HEK293 (cell line): Measurements from ENCODE around the gene RBM10.

Source experiments
- YY1 ChIP-seq: fragments of 450-650 bp; formaldehyde crosslinking; IDR thresholded peaks from 2 replicates; pipeline ENCODE4 v1.5.1; 2018; ENCODE audit warnings: missing biosample characterization, missing genetic modification characterization
- ZBTB7A ChIP-seq: fragments of 450-650 bp; formaldehyde crosslinking; IDR thresholded peaks from 2 replicates; pipeline ENCODE4 v1.5.1; 2016; ENCODE audit warnings: low read depth, missing biosample characterization, missing genetic modification characterization
- ZEB2 ChIP-seq: fragments of 450-650 bp; formaldehyde crosslinking; IDR thresholded peaks from 2 replicates; pipeline ENCODE4 v1.5.1; 2016; ENCODE audit warnings: missing biosample characterization, missing genetic modification characterization
- ZNF274 ChIP-seq, 2 experiments: fragments of 200-500 bp in 1 of 2; fragments of 450-650 bp in 1 of 2; sonication (Bioruptor generic) in 1 of 2; formaldehyde crosslinking in 1 of 2; IDR thresholded peaks; 2 replicates each; pipeline versions ENCODE4 v1.5.1 to v1.6.1; 2014 to 2016; ENCODE audit warnings: borderline replicate concordance in 1 of 2, inconsistent platforms in 1 of 2, low read length in 1 of 2, missing biosample characterization in 1 of 2, missing genetic modification characterization in 1 of 2
- ZNF501 ChIP-seq: fragments of 450-650 bp; formaldehyde crosslinking; IDR thresholded peaks from 2 replicates; pipeline ENCODE4 v1.5.1; 2016; ENCODE audit warnings: missing biosample characterization, missing genetic modification characterization
- TF ChIP-seq, protein P1 (sequence below): fragments of 450-650 bp; formaldehyde crosslinking; IDR thresholded peaks from 2 replicates; pipeline ENCODE4 v1.5.1; 2016; ENCODE audit warnings: missing biosample characterization, missing genetic modification characterization
- TF ChIP-seq, protein P2 (sequence below): fragments of 450-650 bp; formaldehyde crosslinking; IDR thresholded peaks from 2 replicates; pipeline ENCODE4 v1.5.1; 2016; ENCODE audit warnings: missing biosample characterization, missing genetic modification characterization
- TF ChIP-seq, protein P3 (sequence below): fragments of 450-650 bp; formaldehyde crosslinking; IDR thresholded peaks from 2 replicates; pipeline ENCODE4 v1.5.1; 2017; ENCODE audit warnings: missing biosample characterization, missing genetic modification characterization
- TF ChIP-seq, protein P4 (sequence below): fragments of 450-650 bp; formaldehyde crosslinking; IDR thresholded peaks from 2 replicates; pipeline ENCODE4 v1.5.1; 2016; ENCODE audit warnings: missing biosample characterization, missing genetic modification characterization, low read depth

DNA sequence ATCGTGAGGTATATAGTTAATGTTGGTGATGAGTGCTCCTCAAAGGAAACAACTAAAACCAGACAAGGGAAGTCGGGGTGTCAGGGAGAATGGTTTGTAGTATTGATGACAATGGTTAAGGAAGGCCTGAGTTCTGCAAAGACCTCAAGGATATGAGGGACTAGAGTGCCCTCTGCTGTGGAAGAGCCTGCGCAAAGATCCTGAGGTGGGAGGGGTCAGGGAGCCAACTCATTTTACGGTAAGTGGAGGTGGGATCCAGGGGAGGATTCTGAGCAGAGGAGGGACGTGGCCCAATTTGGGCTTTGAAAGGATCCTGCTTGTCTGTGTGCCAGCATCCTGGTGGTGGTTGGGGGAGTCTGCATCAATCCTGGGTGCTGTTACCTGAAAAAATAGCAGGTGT, 59.9 kb downstream of the RBM10 start:
- TF ChIP-seq, protein P1, sequence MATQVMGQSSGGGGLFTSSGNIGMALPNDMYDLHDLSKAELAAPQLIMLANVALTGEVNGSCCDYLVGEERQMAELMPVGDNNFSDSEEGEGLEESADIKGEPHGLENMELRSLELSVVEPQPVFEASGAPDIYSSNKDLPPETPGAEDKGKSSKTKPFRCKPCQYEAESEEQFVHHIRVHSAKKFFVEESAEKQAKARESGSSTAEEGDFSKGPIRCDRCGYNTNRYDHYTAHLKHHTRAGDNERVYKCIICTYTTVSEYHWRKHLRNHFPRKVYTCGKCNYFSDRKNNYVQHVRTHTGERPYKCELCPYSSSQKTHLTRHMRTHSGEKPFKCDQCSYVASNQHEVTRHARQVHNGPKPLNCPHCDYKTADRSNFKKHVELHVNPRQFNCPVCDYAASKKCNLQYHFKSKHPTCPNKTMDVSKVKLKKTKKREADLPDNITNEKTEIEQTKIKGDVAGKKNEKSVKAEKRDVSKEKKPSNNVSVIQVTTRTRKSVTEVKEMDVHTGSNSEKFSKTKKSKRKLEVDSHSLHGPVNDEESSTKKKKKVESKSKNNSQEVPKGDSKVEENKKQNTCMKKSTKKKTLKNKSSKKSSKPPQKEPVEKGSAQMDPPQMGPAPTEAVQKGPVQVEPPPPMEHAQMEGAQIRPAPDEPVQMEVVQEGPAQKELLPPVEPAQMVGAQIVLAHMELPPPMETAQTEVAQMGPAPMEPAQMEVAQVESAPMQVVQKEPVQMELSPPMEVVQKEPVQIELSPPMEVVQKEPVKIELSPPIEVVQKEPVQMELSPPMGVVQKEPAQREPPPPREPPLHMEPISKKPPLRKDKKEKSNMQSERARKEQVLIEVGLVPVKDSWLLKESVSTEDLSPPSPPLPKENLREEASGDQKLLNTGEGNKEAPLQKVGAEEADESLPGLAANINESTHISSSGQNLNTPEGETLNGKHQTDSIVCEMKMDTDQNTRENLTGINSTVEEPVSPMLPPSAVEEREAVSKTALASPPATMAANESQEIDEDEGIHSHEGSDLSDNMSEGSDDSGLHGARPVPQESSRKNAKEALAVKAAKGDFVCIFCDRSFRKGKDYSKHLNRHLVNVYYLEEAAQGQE, result no peak
- TF ChIP-seq ZNF274 (IDR thresholded peaks at IDR 0.05; ENCODE audit: low read length) (no peak), ZNF274 (tag by site-specific recombination; IDR thresholded peaks at IDR 0.05; ENCODE audit: borderline replicate concordance) (no peak), ZNF501 (tag by site-specific recombination) (no peak), ZEB2 (tag by site-specific recombination) (no peak), ZBTB7A (no peak), YY1 (tag by site-specific recombination) (no peak)
- TF ChIP-seq, protein P2, sequence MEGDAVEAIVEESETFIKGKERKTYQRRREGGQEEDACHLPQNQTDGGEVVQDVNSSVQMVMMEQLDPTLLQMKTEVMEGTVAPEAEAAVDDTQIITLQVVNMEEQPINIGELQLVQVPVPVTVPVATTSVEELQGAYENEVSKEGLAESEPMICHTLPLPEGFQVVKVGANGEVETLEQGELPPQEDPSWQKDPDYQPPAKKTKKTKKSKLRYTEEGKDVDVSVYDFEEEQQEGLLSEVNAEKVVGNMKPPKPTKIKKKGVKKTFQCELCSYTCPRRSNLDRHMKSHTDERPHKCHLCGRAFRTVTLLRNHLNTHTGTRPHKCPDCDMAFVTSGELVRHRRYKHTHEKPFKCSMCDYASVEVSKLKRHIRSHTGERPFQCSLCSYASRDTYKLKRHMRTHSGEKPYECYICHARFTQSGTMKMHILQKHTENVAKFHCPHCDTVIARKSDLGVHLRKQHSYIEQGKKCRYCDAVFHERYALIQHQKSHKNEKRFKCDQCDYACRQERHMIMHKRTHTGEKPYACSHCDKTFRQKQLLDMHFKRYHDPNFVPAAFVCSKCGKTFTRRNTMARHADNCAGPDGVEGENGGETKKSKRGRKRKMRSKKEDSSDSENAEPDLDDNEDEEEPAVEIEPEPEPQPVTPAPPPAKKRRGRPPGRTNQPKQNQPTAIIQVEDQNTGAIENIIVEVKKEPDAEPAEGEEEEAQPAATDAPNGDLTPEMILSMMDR (tag by site-specific recombination), result no peak
- TF ChIP-seq, protein P3, sequence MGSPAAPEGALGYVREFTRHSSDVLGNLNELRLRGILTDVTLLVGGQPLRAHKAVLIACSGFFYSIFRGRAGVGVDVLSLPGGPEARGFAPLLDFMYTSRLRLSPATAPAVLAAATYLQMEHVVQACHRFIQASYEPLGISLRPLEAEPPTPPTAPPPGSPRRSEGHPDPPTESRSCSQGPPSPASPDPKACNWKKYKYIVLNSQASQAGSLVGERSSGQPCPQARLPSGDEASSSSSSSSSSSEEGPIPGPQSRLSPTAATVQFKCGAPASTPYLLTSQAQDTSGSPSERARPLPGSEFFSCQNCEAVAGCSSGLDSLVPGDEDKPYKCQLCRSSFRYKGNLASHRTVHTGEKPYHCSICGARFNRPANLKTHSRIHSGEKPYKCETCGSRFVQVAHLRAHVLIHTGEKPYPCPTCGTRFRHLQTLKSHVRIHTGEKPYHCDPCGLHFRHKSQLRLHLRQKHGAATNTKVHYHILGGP (tag by site-specific recombination), result no peak
- TF ChIP-seq, protein P4, sequence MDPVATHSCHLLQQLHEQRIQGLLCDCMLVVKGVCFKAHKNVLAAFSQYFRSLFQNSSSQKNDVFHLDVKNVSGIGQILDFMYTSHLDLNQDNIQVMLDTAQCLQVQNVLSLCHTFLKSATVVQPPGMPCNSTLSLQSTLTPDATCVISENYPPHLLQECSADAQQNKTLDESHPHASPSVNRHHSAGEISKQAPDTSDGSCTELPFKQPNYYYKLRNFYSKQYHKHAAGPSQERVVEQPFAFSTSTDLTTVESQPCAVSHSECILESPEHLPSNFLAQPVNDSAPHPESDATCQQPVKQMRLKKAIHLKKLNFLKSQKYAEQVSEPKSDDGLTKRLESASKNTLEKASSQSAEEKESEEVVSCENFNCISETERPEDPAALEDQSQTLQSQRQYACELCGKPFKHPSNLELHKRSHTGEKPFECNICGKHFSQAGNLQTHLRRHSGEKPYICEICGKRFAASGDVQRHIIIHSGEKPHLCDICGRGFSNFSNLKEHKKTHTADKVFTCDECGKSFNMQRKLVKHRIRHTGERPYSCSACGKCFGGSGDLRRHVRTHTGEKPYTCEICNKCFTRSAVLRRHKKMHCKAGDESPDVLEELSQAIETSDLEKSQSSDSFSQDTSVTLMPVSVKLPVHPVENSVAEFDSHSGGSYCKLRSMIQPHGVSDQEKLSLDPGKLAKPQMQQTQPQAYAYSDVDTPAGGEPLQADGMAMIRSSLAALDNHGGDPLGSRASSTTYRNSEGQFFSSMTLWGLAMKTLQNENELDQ (tag by site-specific recombination), result no peak
